ENCODE measurements around the gene CPLANE2.

DNA sequence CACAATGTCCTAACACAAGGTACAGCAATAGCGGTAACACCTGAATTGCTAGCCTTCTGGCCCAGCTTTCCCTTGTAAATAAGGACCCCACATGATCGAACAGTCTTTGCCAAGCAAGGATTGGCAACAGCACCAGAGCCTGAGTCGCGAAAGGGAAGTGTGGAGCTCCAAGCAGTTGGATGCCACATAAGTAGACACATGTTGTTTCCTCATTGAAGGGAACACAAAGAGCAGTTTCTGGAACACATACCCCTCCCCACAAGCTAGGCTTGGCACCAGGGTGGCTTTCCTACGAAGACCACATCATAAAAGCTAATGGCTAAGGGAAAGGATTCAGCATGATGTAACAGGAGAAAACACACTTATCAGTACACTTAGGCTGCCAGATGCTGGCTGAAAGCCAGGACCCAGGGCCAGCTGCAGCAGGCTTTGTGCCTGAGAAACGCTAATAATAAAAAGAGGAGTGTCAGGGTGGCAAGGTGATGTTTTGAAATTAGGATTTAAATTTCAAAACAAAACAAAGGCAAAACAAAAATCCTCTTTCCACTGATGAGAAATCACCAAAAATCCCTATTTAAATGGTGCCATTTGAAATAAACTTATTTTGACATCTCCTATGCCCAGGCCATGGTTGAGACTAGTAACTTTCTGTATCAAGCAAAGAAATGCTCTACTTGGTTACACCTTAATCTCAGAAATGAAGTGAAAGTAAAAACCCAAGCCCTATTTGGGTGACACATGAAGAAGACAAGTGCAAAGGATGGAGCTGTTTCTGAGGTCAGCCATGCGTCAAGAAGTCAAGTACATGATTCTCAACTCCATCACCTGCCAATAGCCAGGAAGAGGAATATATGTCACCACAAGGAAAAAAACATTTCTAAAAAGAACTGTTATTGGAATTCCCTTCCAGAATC lies 11.9 kb upstream of the CPLANE2 start:
- TF ChIP-seq, protein P1, sequence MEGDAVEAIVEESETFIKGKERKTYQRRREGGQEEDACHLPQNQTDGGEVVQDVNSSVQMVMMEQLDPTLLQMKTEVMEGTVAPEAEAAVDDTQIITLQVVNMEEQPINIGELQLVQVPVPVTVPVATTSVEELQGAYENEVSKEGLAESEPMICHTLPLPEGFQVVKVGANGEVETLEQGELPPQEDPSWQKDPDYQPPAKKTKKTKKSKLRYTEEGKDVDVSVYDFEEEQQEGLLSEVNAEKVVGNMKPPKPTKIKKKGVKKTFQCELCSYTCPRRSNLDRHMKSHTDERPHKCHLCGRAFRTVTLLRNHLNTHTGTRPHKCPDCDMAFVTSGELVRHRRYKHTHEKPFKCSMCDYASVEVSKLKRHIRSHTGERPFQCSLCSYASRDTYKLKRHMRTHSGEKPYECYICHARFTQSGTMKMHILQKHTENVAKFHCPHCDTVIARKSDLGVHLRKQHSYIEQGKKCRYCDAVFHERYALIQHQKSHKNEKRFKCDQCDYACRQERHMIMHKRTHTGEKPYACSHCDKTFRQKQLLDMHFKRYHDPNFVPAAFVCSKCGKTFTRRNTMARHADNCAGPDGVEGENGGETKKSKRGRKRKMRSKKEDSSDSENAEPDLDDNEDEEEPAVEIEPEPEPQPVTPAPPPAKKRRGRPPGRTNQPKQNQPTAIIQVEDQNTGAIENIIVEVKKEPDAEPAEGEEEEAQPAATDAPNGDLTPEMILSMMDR (IDR thresholded peaks at IDR 0.05), result no peak
- TF ChIP-seq POLR2A (IDR thresholded peaks at IDR 0.05), result no peak
- peak; percentile 93 for TF ChIP-seq POLR2AphosphoS5 (IDR thresholded peaks at IDR 0.05)

Data from gastroesophageal sphincter (tissue), 3 donors.